ENCODE data around the gene COL3A1. TPM values are rescaled to one million over a fixed set of nuclear protein-coding genes. Genes with fewer than 3 reads are reported as not detected.
A peak's percentile ranks its signal among the peaks of the same experiment; 100 is the strongest.

COL3A1 gene
- total RNA-seq, 2 donors from 2014 or later: 0.12 TPM; not detected in 1

GRCh38 chr2:188965563-188965962 is 8.6 kb upstream of the COL3A1 start:
- H3K4me1 Mint-ChIP-seq (ENCODE audit: low read depth): no peaks in the 10 kb centered on the region
- peaks cover 0 to 3% of the 10 kb centered on the region in 2 donors for H3K9me3 Mint-ChIP-seq
- H3K4me3 Mint-ChIP-seq: no peak overlapping the region
- DNase-seq: no peak
- no peaks in the 10 kb centered on the region for H3K36me3 Mint-ChIP-seq (ENCODE audit: insufficient read depth in 2 of 2)
- no peak for ATAC-seq (replicated peaks in 1 of 2)
- H3K27me3 Mint-ChIP-seq (ENCODE audit: low read depth): peaks cover 14% of the 10 kb centered on the region
- H3K27ac Mint-ChIP-seq: no peak overlapping the region

GRCh38 chr2:188966079-188966571 is 8.0 kb upstream of the COL3A1 start:
- ATAC-seq (replicated peaks in 1 of 2) (no peak), DNase-seq (no peak)
- H3K27me3 Mint-ChIP-seq (ENCODE audit: low read depth): peaks cover 11% of the 10 kb centered on the region
- H3K27ac Mint-ChIP-seq: no peak overlapping the region
- no peak overlapping the region for H3K4me3 Mint-ChIP-seq
- H3K9me3 Mint-ChIP-seq: peaks cover 0 to 2% of the 10 kb centered on the region in 2 donors
- H3K36me3 Mint-ChIP-seq (ENCODE audit: insufficient read depth in 2 of 2): no peaks in the 10 kb centered on the region
- no peaks in the 10 kb centered on the region for H3K4me1 Mint-ChIP-seq (ENCODE audit: low read depth)

- DNase-seq (no peak), ATAC-seq (replicated peaks in 1 of 2) (no peak)
- no peaks in the 10 kb centered on the region for H3K9me3 Mint-ChIP-seq
- H3K36me3 Mint-ChIP-seq (ENCODE audit: insufficient read depth in 2 of 2): no peaks in the 10 kb centered on the region
- H3K27me3 Mint-ChIP-seq (ENCODE audit: low read depth): peaks cover 10% of the 10 kb centered on the region
- no peak overlapping the region for H3K27ac Mint-ChIP-seq
- H3K4me1 Mint-ChIP-seq (ENCODE audit: low read depth): no peaks in the 10 kb centered on the region
- H3K4me3 Mint-ChIP-seq: no peak overlapping the region
These were observed 7.3 kb upstream of the COL3A1 start for GRCh38 chr2:188966728-188967440.

GRCh38 chr2:188969236-188969635 is 4.9 kb upstream of the COL3A1 start:
- ATAC-seq (replicated peaks in 1 of 2) (no peak), DNase-seq (no peak)
- H3K36me3 Mint-ChIP-seq (ENCODE audit: insufficient read depth in 2 of 2): no peaks in the 10 kb centered on the region
- no peaks in the 10 kb centered on the region for H3K4me1 Mint-ChIP-seq (ENCODE audit: low read depth)
- no peak overlapping the region for H3K4me3 Mint-ChIP-seq
- no peak overlapping the region for H3K27ac Mint-ChIP-seq
- H3K27me3 Mint-ChIP-seq (ENCODE audit: low read depth): peaks cover 11% of the 10 kb centered on the region
- H3K9me3 Mint-ChIP-seq: no peaks in the 10 kb centered on the region

GRCh38 chr2:188969651-188970050 is 4.5 kb upstream of the COL3A1 start:
- H3K4me3 Mint-ChIP-seq: no peak overlapping the region
- no peak overlapping the region for H3K27ac Mint-ChIP-seq
- ATAC-seq (replicated peaks in 1 of 2): no peak
- H3K4me1 Mint-ChIP-seq (ENCODE audit: low read depth): no peaks in the 10 kb centered on the region
- no peak for DNase-seq
- H3K9me3 Mint-ChIP-seq: no peaks in the 10 kb centered on the region
- H3K27me3 Mint-ChIP-seq (ENCODE audit: low read depth): peaks cover 16% of the 10 kb centered on the region
- H3K36me3 Mint-ChIP-seq (ENCODE audit: insufficient read depth in 2 of 2): no peaks in the 10 kb centered on the region

- Mint-ChIP-seq H3K27ac (no peak overlapping the region), H3K27me3 (ENCODE audit: low read depth) (peaks cover 18% of the 10 kb centered on the region), H3K4me1 (ENCODE audit: low read depth) (no peaks in the 10 kb centered on the region), H3K4me3 (no peak overlapping the region), H3K36me3 (ENCODE audit: insufficient read depth in 2 of 2) (no peaks in the 10 kb centered on the region), H3K9me3 (no peaks in the 10 kb centered on the region)
- ATAC-seq (replicated peaks in 1 of 2) (no peak), DNase-seq (no peak)
These were observed 4.0 kb upstream of the COL3A1 start for GRCh38 chr2:188970211-188970610.

- no peaks in the 10 kb centered on the region for H3K4me1 Mint-ChIP-seq (ENCODE audit: low read depth)
- no peak overlapping the region for H3K4me3 Mint-ChIP-seq
- ATAC-seq (replicated peaks in 1 of 2) (no peak), DNase-seq (no peak)
- peaks cover 27% of the 10 kb centered on the region for H3K27me3 Mint-ChIP-seq (ENCODE audit: low read depth)
- H3K36me3 Mint-ChIP-seq (ENCODE audit: insufficient read depth in 2 of 2): no peaks in the 10 kb centered on the region
- no peak overlapping the region for H3K27ac Mint-ChIP-seq
- H3K9me3 Mint-ChIP-seq: no peaks in the 10 kb centered on the region
These were observed 2.7 kb upstream of the COL3A1 start for GRCh38 chr2:188971432-188971861.

- H3K27ac Mint-ChIP-seq: no peak overlapping the region
- H3K4me1 Mint-ChIP-seq (ENCODE audit: low read depth): peaks cover 5% of the 10 kb centered on the region
- no peak overlapping the region for H3K4me3 Mint-ChIP-seq
- DNase-seq: no peak
- no peak for ATAC-seq (replicated peaks in 1 of 2)
- no peaks in the 10 kb centered on the region for H3K9me3 Mint-ChIP-seq
- no peaks in the 10 kb centered on the region for H3K36me3 Mint-ChIP-seq (ENCODE audit: insufficient read depth in 2 of 2)
- peaks cover 27% of the 10 kb centered on the region for H3K27me3 Mint-ChIP-seq (ENCODE audit: low read depth)
These were observed 532 bp upstream of the COL3A1 start for GRCh38 chr2:188973641-188974040.

GRCh38 chr2:188975497-188976102 is 1.4 kb downstream of the COL3A1 start:
- no peak for ATAC-seq (replicated peaks in 1 of 2)
- DNase-seq: no peak
- H3K27ac Mint-ChIP-seq: no peak overlapping the region
- H3K27me3 Mint-ChIP-seq (ENCODE audit: low read depth): peaks cover 27% of the 10 kb centered on the region
- no peak overlapping the region for H3K4me3 Mint-ChIP-seq
- no peaks in the 10 kb centered on the region for H3K36me3 Mint-ChIP-seq (ENCODE audit: insufficient read depth in 2 of 2)
- H3K9me3 Mint-ChIP-seq: no peaks in the 10 kb centered on the region
- H3K4me1 Mint-ChIP-seq (ENCODE audit: low read depth): peaks cover 17% of the 10 kb centered on the region

- Mint-ChIP-seq H3K4me3 (no peak overlapping the region), H3K27me3 (ENCODE audit: low read depth) (peaks cover 18% of the 10 kb centered on the region), H3K9me3 (no peaks in the 10 kb centered on the region), H3K27ac (no peak overlapping the region), H3K36me3 (ENCODE audit: insufficient read depth in 2 of 2) (no peaks in the 10 kb centered on the region), H3K4me1 (ENCODE audit: low read depth) (peaks cover 17% of the 10 kb centered on the region)
- ATAC-seq (replicated peaks in 1 of 2) (no peak), DNase-seq (no peak)
These were observed 2.5 kb downstream of the COL3A1 start for GRCh38 chr2:188976545-188977268.

GRCh38 chr2:188977317-188977716 is 3.1 kb downstream of the COL3A1 start:
- Mint-ChIP-seq H3K27ac (no peak overlapping the region), H3K4me1 (ENCODE audit: low read depth) (peaks cover 17% of the 10 kb centered on the region), H3K36me3 (ENCODE audit: insufficient read depth in 2 of 2) (no peaks in the 10 kb centered on the region), H3K9me3 (no peaks in the 10 kb centered on the region), H3K4me3 (no peak overlapping the region), H3K27me3 (ENCODE audit: low read depth) (peaks cover 17% of the 10 kb centered on the region)
- DNase-seq (no peak), ATAC-seq (replicated peaks in 1 of 2) (no peak)

- Mint-ChIP-seq H3K4me3 (peak overlapping the region; percentile 67 to 71), H3K36me3 (ENCODE audit: insufficient read depth in 2 of 2) (no peaks in the 10 kb centered on the region), H3K27ac (peak overlapping the region; percentile 89), H3K4me1 (ENCODE audit: low read depth) (peaks cover 17% of the 10 kb centered on the region), H3K27me3 (ENCODE audit: low read depth) (peaks cover 17% of the 10 kb centered on the region), H3K9me3 (no peaks in the 10 kb centered on the region)
- peak; percentile 81 to 84 for ATAC-seq (replicated peaks in 1 of 2)
- peak in 1 of 2 donors; percentile 1 for DNase-seq
These were observed 4.3 kb downstream of the COL3A1 start for GRCh38 chr2:188978291-188979081.
